ENCODE measurements around the gene MED1.

MED1 gene

DNA sequence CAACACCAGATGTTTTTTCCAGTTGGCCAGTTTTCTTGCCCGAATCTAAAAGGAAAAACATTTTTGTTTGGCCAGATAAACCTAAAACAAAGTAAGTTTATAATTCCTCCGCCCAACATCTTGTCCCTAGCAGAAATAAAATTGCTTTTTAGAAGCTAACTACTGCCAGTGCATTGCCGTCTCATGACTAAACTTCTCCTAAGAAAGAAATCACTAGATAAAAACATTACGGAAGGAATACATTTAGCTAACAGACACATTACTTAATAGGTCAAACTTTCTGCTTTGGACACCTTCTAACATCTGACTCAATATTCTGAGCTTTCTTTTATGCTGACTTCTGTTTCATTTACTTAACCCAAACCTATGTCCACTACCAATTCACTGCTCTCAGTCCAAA lies 85.8 kb downstream of the MED1 start:
- no peak overlapping the region for H3K27ac ChIP-seq
- no peak for TF ChIP-seq ZFX (IDR thresholded peaks at IDR 0.05; ENCODE audit: borderline replicate concordance)
- TF ChIP-seq, protein P1, sequence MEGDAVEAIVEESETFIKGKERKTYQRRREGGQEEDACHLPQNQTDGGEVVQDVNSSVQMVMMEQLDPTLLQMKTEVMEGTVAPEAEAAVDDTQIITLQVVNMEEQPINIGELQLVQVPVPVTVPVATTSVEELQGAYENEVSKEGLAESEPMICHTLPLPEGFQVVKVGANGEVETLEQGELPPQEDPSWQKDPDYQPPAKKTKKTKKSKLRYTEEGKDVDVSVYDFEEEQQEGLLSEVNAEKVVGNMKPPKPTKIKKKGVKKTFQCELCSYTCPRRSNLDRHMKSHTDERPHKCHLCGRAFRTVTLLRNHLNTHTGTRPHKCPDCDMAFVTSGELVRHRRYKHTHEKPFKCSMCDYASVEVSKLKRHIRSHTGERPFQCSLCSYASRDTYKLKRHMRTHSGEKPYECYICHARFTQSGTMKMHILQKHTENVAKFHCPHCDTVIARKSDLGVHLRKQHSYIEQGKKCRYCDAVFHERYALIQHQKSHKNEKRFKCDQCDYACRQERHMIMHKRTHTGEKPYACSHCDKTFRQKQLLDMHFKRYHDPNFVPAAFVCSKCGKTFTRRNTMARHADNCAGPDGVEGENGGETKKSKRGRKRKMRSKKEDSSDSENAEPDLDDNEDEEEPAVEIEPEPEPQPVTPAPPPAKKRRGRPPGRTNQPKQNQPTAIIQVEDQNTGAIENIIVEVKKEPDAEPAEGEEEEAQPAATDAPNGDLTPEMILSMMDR (IDR thresholded peaks at IDR 0.05), result no peak

DNA sequence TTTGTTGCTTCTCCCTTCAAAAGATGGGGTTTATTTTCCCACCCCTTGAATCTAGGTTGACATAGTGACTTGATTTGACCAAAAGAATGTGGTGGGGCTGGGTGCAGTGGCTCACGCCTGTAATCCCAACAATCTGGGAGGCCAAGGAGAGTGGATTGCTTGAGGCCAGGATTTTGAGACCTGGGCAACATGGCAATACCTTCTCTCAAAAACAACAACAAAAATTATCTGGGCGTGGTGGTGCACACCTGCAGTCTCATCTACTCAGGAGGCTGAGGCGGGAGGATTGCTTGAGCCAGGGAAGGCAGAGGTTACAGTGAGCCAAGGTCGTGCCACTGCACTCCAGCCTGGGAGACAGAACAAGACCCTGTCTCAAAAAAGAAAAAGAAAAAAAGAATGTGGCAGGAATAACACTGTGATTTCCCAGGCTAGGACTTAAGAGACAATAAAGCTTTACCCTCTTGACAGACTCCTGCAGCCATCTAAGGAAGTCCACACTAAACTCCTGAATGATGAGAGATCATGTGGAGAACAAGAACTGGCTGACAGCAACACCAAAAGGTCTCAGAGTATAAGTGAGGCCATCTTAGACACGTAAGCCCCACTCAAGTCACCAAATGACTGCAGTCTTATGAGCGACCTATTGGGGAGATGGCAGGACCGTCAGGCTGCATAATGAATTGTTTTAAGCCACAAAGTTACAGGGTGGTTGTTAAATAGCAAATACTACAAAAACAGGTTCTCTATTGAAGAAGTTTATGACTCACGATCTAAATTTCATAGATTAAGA lies 86.6 kb downstream of the MED1 start:
- TF ChIP-seq, protein P1 (IDR thresholded peaks at IDR 0.05), result no peak
- TF ChIP-seq ZFX (IDR thresholded peaks at IDR 0.05; ENCODE audit: borderline replicate concordance), result no peak
- no peak overlapping the region for H3K27ac ChIP-seq

DNA sequence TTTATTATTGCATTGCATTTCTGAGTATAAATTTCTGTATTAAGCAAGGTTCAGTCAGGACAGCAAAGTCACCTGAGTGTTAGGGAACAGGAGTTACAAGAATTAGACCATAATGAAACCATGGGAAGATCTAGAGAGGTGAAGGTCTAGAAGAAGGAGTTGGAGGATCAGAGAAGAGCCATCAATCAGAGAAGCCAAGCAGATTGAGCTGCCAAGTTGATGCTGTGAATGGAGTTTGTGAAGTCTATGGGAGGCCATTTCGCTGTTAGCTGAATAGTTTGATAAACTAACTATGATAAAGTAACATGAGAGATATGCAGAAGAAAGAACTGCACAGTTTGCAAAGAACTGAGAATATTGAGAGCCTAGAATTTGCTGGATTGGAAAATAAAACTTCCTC lies 90.0 kb downstream of the MED1 start:
- no peak overlapping the region for H3K27ac ChIP-seq
- TF ChIP-seq, protein P1 (IDR thresholded peaks at IDR 0.05), result no peak
- no peak for TF ChIP-seq ZFX (IDR thresholded peaks at IDR 0.05; ENCODE audit: borderline replicate concordance)

DNA sequence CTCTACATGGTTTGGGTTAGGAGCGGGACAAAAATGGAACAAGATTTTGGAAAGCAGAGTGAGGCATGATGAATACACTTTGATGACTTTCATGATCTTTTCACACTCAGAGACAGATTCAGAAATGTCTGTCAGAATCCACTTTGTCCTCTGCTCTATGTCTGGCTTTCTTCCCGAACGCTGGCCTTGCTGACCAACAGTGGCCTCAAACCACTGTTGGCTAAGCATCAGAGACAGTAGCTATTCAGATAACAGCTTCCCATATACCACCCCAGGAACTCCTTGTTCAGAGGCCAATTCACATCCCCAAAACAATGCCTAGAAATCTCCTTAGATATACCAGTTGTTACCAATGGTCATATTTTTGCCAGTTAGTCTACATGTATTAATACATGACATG lies 90.5 kb downstream of the MED1 start:
- TF ChIP-seq, protein P1 (IDR thresholded peaks at IDR 0.05), result no peak
- no peak for TF ChIP-seq ZFX (IDR thresholded peaks at IDR 0.05; ENCODE audit: borderline replicate concordance)
- H3K27ac ChIP-seq, result no peak overlapping the region

DNA sequence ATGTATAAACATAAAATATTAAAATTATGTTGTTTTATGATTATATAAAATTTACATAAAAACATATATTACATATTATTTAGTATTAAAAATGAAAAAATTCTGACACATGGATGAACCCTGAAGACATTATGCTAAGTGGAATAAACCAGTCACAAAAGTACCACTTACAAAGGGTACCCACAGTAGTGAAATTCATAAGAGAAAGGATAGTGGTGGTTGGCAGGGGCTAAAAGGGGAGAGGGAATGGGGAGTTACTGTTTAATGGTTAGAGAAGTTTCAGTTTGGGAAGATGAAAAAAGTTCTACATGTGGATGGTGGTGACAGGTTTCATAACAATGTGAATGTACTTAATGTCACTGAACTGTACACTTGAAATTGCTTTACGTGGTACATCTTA lies 91.1 kb downstream of the MED1 start:
- no peak overlapping the region for H3K27ac ChIP-seq
- TF ChIP-seq, protein P1 (IDR thresholded peaks at IDR 0.05), result no peak
- TF ChIP-seq ZFX (IDR thresholded peaks at IDR 0.05; ENCODE audit: borderline replicate concordance), result no peak

DNA sequence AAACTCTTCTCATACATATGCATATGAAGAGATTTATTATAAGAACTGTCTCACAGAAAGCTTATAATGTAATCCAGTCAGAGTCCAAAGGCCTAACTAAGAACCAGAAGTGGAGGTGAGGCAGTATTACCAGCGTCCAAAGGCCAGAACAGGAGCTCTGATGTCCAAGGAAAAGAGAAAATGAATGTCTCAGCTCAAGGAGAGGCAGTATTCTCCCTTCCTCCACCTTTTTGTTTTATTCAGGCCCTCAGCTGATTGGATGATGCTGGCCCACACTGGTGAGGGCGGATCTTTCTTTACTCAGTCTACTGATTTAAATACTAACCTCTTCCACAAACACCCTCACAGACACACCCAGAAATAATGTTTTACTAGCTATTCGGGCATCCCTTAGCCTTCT lies 93.1 kb downstream of the MED1 start:
- H3K27ac ChIP-seq, result no peak overlapping the region
- TF ChIP-seq, protein P1 (IDR thresholded peaks at IDR 0.05), result no peak
- no peak for TF ChIP-seq ZFX (IDR thresholded peaks at IDR 0.05; ENCODE audit: borderline replicate concordance)

DNA sequence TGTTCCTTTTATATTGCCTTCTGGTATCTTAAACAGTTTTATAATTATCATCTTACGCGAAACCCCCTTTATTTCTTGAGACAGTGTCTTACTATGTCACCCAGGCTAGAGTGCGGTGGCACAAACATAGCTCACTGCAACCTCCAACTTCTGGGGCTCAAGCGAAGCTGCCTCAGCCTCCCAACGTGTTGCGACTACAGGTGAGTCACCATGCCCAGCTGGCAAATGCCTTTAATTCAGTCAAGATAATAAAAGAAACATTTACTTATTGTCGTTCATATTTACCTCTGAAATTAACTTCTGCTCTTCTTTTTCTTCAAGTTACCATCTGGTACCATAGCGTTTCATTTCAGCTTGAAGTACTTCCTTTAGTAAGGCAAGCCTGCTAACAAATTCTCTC lies 93.6 kb downstream of the MED1 start:
- TF ChIP-seq, protein P1 (IDR thresholded peaks at IDR 0.05), result no peak
- TF ChIP-seq ZFX (IDR thresholded peaks at IDR 0.05; ENCODE audit: borderline replicate concordance), result no peak
- no peak overlapping the region for H3K27ac ChIP-seq

All from 22Rv1 (cell line).